Globus pallidus (tissue), 1 donor: Measurements from ENCODE around the gene HIPK2.

Source experiments
- DNase-seq: peaks from one replicate; pipeline ENCODE4 v3.0.0-alpha.2; 2015; ENCODE audit warnings: low spot score

Gene HIPK2

DNA sequence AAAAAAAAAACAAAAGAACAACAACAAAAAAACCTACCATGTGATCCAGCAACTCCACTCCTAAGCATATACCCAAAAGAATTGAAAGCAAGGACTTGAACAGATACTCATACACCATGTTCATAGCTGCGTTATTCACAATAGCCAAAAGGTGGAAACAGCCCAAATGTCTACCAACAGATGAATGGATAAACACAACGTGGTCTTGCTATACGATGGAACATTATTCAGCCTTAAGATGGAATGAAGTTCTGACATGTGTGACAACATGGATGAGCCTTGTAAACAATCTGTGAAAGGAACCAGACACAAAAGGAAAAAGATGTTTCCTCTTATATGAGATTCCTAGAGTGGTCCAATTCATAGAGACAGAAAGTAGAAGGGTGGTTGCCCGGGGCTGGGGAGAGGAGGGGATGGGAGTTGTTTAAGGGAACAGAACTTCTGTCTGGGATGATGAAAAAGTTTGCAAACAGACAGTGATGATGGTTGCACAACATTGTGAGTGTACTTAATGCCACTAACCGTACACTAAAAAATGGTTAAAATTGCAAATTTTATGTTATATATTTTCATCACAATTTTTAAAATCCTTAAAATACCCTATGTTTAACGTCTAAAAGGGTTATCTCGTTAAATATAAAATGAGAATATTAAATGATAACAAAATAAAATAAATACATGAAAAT, 242.7 kb downstream of the HIPK2 start:
- no peak for DNase-seq

DNA sequence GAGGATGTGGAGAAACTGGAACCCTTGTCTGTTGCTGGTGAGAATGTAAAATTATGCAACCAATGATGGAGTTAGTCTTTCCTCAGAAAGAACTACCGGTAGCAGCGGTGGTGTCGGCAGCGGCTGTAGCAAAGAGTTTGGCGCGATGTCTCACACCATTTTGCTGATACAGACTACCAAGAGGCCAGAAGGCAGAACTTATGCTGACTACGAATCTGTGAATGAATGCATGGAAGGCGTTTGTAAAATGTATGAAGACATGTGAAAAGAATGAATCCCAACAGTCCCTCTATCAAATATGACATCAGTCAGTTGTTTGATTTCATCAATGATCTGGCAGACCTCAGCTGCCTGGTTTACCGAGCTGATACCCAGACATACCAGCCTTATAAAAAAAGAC, 243.7 kb downstream of the HIPK2 start:
- DNase-seq = no peak

DNA sequence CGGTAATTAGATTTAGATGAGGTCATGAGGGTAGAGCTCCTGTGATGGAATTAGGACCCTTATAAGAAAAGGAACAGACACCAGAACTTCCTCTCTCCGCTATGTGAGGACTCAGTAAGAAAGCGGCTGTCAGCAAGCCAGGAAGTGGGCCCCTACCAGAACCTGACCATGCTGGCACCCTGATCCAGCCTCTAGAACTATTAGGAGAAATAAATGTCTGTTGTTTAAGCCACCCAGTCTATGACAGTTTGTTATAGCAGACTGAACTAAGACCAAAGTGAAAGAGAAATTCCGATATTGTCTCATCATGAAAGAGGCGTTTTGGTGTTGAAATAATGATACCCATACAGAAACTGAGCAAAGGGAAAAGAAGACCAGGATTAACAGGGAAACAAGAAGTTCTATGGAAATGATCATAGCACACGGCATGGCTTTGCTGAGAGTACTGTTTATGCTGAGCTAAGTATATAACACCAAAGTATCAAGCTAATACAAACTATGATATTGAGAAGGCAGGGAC, 245.1 kb downstream of the HIPK2 start:
- no peak for DNase-seq

DNA sequence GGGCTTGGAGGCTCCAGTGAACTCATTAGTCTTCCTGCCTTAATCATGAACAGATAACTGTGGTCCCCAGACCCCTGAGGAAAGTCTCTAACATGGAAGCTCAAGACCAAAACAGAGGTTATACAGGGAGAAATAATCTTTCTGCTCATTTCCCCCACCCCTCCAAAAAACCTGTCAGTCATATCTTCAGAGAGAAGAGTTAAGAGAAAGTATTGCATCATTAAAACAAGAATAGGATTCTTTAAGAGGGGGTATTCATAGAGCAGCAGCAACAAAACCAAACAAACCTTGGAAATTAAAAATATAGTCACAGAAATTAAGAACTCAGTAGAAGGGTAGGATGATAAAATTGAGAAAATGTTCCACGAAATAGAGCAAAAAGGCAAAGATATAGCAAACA, 246.7 kb downstream of the HIPK2 start:
- DNase-seq = no peak

DNA sequence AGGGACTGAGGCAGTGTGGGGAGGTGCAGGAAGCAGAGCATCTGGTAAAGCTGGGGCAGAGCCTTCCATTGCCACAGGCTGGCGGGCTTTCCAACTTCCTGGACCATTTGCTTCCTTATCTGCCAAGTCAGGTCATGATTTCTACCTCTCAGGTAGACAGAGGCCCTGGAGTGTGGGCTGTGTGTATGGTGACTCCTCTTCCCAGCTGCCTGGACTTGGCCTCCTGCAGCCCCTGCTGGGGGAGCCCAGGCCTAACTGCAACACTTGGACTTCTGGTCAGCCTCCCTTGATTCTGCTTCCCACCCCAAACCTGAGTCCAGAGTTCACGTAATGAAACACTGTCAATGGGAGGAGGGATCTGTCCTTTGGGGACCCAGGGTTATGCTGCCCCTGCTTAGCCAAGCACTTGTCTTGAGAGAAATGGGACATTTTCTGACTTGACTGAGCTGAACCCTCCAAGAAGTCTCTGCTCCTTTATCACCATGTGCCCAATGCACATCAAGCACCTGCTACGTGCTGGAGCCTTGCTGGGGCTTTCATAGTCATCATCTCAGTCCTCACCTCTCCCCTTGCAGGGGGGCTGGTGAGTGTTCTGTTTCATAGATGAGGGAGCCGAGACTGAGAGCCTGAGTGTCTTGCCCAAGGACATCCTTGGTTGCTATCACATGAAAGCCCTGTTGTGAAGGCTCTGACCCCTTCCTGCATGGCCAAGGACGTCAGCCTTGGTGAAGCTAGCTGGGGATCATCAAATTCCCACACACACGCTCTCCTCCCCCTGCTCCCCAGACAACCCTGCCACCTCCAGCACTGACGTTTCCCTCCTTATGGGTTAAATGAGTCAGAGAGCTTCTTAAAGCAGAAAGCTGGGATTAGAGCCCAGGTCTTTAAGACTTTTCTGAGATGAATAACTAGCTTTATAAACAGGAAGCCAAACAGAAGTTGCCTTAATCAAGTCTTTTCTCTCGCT, 250.9 kb downstream of the HIPK2 start:
- DNase-seq = no peak

DNA sequence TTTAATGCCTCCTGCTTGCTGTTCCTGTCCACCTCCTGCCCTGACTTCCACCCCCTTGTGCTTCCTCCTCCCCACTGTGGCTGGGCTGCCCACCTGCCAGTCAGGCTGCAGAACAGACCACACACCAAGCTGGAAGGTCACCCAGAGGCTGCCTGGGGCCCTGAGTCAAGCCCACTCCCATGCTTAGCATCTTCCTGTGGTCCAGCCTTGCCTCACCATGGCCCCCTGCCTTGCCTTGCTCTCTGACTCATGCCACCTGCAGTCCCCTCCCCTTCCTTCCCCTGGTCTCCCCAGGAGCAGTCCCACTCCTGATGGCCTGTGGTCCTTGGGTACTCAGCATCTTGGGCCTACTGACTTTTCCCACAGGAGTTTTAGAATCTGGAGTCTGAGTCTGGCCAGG, 252.0 kb downstream of the HIPK2 start:
- no peak for DNase-seq

DNA sequence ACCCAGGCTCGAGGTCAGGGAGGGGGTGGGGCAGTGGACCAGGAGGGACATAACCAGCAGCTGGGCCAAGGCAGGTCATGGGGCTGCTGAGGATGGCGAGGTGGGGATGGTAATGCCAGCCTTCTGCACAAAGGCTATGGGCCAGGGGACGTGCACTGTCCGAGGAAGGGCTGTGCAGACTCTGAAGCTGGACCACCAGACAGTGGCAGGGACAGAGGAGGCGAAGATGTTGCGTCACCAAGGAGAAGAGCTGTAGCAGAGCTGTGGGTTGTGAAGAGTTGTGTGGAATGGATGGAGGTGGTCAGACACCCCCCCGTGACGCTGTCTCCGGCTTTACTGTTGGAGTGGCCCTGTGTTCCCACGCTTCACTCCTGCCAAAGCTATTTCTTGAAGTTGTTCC, 252.6 kb downstream of the HIPK2 start:
- no peak for DNase-seq

DNA sequence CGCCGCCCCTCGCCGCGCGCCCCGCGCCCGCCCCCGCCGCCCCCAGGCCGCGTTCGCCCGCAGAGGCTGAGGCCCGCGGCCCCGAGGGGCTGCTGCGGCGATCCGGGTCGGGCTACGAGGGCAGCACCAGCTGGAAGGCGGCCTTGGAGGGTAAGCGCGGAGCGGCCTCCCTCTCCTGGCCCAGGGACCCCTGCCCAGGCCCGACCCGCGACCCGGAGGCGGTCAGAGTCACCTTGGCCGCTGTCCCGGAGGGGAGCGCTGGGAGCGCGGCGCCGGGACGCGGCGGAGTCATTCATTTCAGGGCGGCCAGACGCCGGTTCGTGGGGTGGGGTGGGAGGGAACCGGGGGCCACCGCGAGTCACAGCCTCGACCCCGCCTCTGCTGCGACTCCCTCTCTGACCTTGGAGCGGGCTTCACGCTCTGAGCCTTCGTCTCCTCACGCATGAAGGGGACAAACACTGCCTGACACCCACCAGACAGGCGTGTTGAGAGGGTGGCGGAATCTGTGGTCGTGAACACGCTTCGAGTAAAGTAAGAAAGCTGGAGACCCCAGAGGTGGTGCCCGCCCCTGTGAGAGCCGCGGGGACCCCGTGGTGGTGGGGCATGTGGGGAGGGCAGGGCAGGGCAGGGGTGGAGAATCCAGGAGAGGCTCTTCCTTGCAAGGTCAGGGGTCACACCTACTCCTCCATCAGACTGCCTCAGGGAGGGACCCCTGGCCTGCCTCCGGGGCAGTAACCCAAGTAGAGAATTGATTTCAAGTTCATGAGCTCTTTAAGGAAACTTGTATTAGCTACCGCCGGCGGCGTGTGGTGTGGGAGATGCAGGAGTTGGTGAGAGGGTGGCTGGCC, 253.6 kb downstream of the HIPK2 start:
- DNase-seq = no peak

DNA sequence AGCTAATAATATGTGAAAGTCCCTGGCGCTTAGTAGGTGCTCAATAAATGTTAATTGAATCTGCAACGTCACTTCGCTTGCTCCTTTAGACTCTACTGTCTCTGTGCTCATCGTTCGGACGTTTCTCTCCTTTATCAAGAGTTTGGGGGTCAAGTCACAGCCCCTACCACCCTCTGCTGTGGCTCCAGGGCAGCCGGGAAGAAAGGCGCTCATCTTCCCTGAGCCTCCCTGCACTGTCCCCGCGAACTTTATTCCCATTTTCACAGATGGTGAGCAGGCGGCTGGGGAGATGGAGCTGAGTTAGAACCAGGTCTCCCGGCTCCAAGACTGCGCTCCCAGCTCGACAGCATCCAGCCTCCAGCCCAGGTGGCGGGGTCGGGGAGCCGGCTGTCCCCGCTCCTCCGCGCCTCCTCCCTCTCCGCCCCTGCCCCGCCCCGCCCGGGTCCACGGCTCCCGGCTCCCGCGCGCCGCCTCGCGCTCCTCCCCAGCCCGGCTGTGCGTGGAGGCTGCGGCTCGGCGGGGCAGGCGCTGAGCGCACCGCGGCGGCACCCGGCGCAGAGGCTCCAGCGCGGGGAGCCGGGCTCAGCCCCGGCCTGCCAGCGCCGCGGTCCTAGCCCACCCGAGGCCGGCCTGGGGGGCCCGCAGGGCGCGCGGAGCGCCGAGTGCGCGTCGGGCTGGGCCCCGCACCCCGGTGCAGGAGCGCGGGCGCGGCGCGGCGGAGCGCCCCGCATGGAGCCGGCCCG, 254.4 kb downstream of the HIPK2 start, which contains the start of gene CLEC2L:
TSS of gene CLEC2L (plus strand) at position 487 of the 743 bp plus-strand sequence. CDS start at position 730, 243 bp downstream.
- no peak for DNase-seq

DNA sequence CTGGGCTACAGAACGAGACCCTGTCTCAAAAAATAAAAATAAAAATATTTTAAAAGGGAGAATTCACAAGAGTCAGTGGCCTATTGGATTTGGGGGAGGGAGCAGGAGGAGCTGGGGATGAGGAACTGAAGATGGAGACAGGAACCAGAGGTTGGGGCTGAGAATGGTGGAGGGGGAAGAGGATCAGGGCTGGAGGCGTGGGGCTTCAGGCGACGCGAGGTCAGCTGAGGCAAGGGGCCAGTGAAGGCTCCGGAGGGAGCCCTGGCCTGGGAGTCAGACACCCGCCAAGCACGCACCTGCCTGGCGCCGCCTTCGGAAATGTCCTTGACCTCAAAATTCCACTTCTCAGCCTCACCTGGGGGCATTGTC, 255.0 kb downstream of the HIPK2 start:
- DNase-seq = no peak

DNA sequence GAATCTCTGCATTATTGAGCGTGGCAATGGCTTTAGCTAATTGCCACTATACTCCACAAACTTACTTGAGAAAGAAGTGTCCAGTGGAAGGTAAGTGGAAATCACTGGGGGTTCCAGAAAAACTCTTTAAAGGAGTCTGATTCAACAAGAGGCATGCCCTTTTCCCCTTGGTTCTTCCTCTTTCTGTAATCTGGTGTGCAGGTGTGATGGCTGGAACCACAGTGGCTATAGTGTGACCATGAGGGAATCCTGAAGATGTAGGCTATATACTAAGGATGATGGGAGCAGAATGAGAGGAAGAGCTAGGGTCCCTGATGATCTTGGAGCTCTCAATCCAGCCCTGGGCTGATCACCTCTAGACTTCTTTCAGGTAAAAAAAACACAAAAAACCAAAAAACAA, 256.4 kb downstream of the HIPK2 start:
- DNase-seq = no peak

DNA sequence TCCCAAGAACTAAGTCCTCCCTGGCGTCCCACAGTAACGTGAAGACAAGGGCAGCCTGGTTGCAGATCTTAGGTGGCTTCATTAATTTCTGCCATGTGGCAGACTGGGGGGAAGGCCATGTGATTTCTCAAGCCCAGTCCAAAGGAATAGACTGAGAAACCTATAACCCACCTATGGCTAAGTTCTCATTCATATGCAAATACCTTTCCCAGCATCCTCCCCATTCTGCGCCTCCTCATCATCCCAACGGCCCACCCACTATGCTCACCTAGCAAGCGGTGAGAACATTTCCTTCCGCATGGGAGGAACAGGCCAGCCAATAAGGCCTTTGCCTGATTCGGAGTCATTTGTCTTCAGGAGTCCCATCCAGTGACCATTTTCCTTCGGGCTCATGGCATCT, 262.5 kb downstream of the HIPK2 start:
- no peak for DNase-seq
